ENCODE data around the gene CWF19L1. TPM values are rescaled to one million over a fixed set of nuclear protein-coding genes. Genes with fewer than 3 reads are reported as not detected.

CWF19L1 gene
- total RNA-seq, 1 experiment from 2014 or later: 38.0 TPM

DNA sequence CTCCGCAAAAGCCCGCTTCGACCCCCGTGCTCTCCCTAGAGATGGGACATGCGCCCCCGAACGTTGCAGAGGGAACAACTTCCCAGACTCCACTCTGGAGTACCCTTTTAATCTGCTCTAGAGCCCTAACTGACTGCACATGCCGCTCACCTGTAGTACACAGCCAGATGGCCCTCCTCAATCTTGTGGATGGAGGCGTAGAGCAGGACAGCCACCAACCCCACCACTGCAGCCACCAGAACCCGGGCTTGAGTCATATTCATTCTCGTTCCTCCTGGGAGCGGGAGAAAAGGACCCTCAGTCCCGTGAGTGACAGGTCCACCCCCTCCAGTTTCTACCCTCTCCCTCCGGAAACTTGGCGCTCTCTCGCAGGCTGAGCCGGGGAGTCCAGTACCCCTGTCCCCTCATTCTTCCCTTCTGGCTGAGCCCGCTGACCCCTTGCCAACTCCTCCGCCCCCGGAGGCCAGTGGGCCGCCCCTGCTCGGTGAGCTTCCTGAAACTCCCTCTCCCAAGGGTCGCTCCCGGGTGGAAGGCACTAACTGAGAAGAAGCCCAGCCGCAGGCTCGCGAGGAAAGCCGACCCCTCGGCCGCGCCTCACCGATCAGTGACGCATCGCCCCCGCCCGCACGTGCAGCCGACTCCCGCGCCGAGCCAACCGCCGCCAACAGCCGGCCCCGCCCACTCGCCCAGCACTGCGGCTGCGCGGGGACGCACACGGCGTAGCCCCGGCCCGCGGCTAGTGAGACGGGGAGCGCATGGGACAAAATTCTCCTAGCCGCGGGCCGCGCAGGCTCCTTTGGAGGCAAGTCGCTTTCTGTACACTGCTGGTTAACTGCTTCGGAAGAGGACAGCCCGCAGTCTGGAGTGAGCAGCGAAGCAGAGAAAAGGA is 81.8 kb downstream of the CWF19L1 start, which contains the start of gene ERLIN1:
TSS of gene ERLIN1 (minus strand) at position 666 of the 889 bp plus-strand sequence. CDS start at position 263, 403 bp downstream.
- H2AK5ac ChIP-seq (ENCODE audit: insufficient read length, low read length): no peak within 1 kb of the TSS
- no peak within 1 kb of the TSS for H2BK5ac ChIP-seq (ENCODE audit: insufficient read length, low read length)
- no peaks in the 10 kb centered on the region for H3K27me3 Mint-ChIP-seq (ENCODE audit: low read depth)
- peak within 1 kb of the TSS; percentile 77 for H3K4me2 ChIP-seq (ENCODE audit: insufficient read depth, insufficient read length, low read length)
- H3K23me2 ChIP-seq (ENCODE audit: insufficient read length, low read depth, low read length, poor library complexity, severe bottlenecking): peaks cover 12% of the 10 kb centered on the region
- peak; percentile 93 for DNase-seq
- H4K20me1 ChIP-seq (ENCODE audit: control insufficient read depth, insufficient read depth, insufficient read length): no peaks in the 10 kb centered on the region
- H3K4me1 ChIP-seq (ENCODE audit: insufficient read depth, low read length): no peaks in the 10 kb centered on the region
- TF ChIP-seq, protein P1, sequence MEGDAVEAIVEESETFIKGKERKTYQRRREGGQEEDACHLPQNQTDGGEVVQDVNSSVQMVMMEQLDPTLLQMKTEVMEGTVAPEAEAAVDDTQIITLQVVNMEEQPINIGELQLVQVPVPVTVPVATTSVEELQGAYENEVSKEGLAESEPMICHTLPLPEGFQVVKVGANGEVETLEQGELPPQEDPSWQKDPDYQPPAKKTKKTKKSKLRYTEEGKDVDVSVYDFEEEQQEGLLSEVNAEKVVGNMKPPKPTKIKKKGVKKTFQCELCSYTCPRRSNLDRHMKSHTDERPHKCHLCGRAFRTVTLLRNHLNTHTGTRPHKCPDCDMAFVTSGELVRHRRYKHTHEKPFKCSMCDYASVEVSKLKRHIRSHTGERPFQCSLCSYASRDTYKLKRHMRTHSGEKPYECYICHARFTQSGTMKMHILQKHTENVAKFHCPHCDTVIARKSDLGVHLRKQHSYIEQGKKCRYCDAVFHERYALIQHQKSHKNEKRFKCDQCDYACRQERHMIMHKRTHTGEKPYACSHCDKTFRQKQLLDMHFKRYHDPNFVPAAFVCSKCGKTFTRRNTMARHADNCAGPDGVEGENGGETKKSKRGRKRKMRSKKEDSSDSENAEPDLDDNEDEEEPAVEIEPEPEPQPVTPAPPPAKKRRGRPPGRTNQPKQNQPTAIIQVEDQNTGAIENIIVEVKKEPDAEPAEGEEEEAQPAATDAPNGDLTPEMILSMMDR (conservative IDR thresholded peaks at IDR 0.05): no peak
- no peaks in the 10 kb centered on the region for H3K79me2 ChIP-seq (ENCODE audit: insufficient read depth, low read length)
- H3K56ac ChIP-seq (ENCODE audit: insufficient read length, low read depth, low read length): no peak within 1 kb of the TSS
- peak within 1 kb of the TSS; percentile 89 to 99 (median 93) for H3K27ac Mint-ChIP-seq
- H4K8ac ChIP-seq (replicated peaks; ENCODE audit: insufficient read length, low read depth, low read length): no peak within 1 kb of the TSS
- no peak within 1 kb of the TSS for H2BK20ac ChIP-seq (ENCODE audit: low read depth, low read length, poor library complexity, severe bottlenecking)
- H3K4ac ChIP-seq (ENCODE audit: low read depth, low read length): no peak within 1 kb of the TSS
- no peak within 1 kb of the TSS for H3K27ac ChIP-seq (ENCODE audit: insufficient read length, low read depth, low read length)
- no CpG with 5 or more reads among the region's 65 CpGs for WGBS (ENCODE audit: extremely low coverage, insufficient read length, low lambda C conversion rate)
- H3K23ac ChIP-seq (ENCODE audit: insufficient read length, low read depth, low read length): no peak within 1 kb of the TSS
- 0 out of 5 replicates have a peak, but pooled peaks cover 0 to 3% of the 10 kb centered on the region in 2 experiments for H3K9me3 Mint-ChIP-seq
- no peak within 1 kb of the TSS for H2BK15ac ChIP-seq (ENCODE audit: low read depth, low read length)
- H3K18ac ChIP-seq (ENCODE audit: insufficient read length, low read depth, low read length): peak within 1 kb of the TSS; percentile 69
- H3T11ph ChIP-seq (ENCODE audit: low read length): no peak within 1 kb of the TSS
- H3K9ac ChIP-seq (ENCODE audit: extremely low read depth, insufficient read length, low read length): peak within 1 kb of the TSS; percentile 80
- H3K14ac ChIP-seq (ENCODE audit: insufficient read depth, low read length): peak within 1 kb of the TSS; percentile 84
- H3K9me3 ChIP-seq (ENCODE audit: control insufficient read depth, low read depth, low read length): no peaks in the 10 kb centered on the region
- H4K91ac ChIP-seq (ENCODE audit: insufficient read length, low read depth, low read length): no peak within 1 kb of the TSS
- no peak within 1 kb of the TSS for H2AFZ ChIP-seq (ENCODE audit: low read length)
- H2BK12ac ChIP-seq (ENCODE audit: insufficient read length, low read depth, low read length): no peak within 1 kb of the TSS
- no peak within 1 kb of the TSS for H2BK120ac ChIP-seq (ENCODE audit: low read depth, low read length, poor library complexity, severe bottlenecking)
- peaks cover 7 to 47% (median 39%) of the 10 kb centered on the region in 3 experiments for H3K36me3 Mint-ChIP-seq (ENCODE audit: insufficient read depth in 1 of 3, low read depth in 3 of 3)
- no peaks in the 10 kb centered on the region for H3K27me3 ChIP-seq (ENCODE audit: insufficient read depth, low read length)
- H3K4me3 Mint-ChIP-seq: peak within 1 kb of the TSS; percentile 96 to 97
- peaks cover 16 to 25% of the 10 kb centered on the region in 2 experiments for H3K4me1 Mint-ChIP-seq
- no peak within 1 kb of the TSS for H4K5ac ChIP-seq (ENCODE audit: insufficient read length, low read depth, low read length)
- H3K79me1 ChIP-seq (ENCODE audit: insufficient read depth, low read depth, low read length, poor library complexity, severe bottlenecking): no peaks in the 10 kb centered on the region
